SK-N-SH (cell line): ENCODE measurements around the gene NMNAT1. TPM values are rescaled to one million over a fixed set of nuclear protein-coding genes. Genes with fewer than 3 reads are reported as not detected.

ENCODE experiments used
- CTCF ChIA-PET: fragments of 300-600, 350-600 bp; formaldehyde crosslinking; extraction: SDS; loops from one replicate; lab custom pipeline; 2021; lab: Yijun Ruan, JAX
- POLR2A ChIA-PET: fragments of 350-600 bp; sonication (Branson Sonifier 250); formaldehyde crosslinking; extraction: SDS; loops from one replicate; lab custom pipeline; 2020; ENCODE audit warnings: antibody characterized with exemption, inconsistent platforms; lab: Yijun Ruan, JAX
- DNase-seq: peaks from one replicate; pipeline ENCODE4 v3.0.0; 2012
- H2AFZ ChIP-seq: fragments of 200-600 bp; sonication (generic); 2 replicates; pipeline ENCODE4 v1.8.1; 2016; ENCODE audit warnings: antibody characterized with exemption, mild to moderate bottlenecking, low read depth
- H3F3A ChIP-seq: fragments of 200-600 bp; sonication (generic); replicated peaks from 2 replicates; pipeline ENCODE3; 2016; ENCODE audit warnings: antibody characterized with exemption, mild to moderate bottlenecking; ENCODE audit not compliant: insufficient read depth
- H3K27ac ChIP-seq, 2 experiments: fragments of 200-500 bp in 1 of 2; fragments of 200-600 bp in 1 of 2; sonication (Bioruptor generic) in 1 of 2; sonication (generic), shearing (Covaris generic) in 1 of 2; 2 replicates each; pipeline versions ENCODE4 v1.5.1 to v1.6.1; 2014 to 2016; ENCODE audit warnings: low read depth in 2 of 2, inconsistent platforms in 1 of 2, low read length in 1 of 2, mild to moderate bottlenecking in 1 of 2, mixed read lengths in 1 of 2
- H3K27me3 ChIP-seq: fragments of 200-600 bp; sonication (generic), shearing (Covaris generic); 2 replicates; pipeline ENCODE4 v1.6.1; 2016; ENCODE audit warnings: mixed run types; ENCODE audit not compliant: insufficient read depth
- H3K36me3 ChIP-seq, 2 experiments: fragments of 200-500 bp in 1 of 2; fragments of 200-600 bp in 1 of 2; sonication (Bioruptor generic) in 1 of 2; sonication (generic) in 1 of 2; replicated peaks in 1 of 2; 2 replicates each; pipeline versions ENCODE3 to v1.5.1; 2014 to 2016; ENCODE audit warnings: low read length in 1 of 2, mild to moderate bottlenecking in 1 of 2; ENCODE audit not compliant: insufficient read depth in 2 of 2, control insufficient read depth in 1 of 2
- H3K4me1 ChIP-seq, 2 experiments: fragments of 200-500 bp in 1 of 2; fragments of 200-600 bp in 1 of 2; sonication (Bioruptor generic) in 1 of 2; sonication (generic), shearing (Covaris generic) in 1 of 2; 2 replicates each; pipeline versions ENCODE4 v1.5.1 to v1.6.1; 2014 to 2016; ENCODE audit warnings: low read depth in 1 of 2, low read length in 1 of 2, mixed run types in 1 of 2; ENCODE audit not compliant: insufficient read depth in 2 of 2, control insufficient read depth in 1 of 2
- H3K4me2 ChIP-seq: fragments of 200-600 bp; sonication (generic), shearing (Covaris generic); 2 replicates; pipeline ENCODE4 v1.6.1; 2017; ENCODE audit warnings: mixed run types
- H3K4me3 ChIP-seq, 2 experiments: fragments of 200-500 bp in 1 of 2; fragments of 200-600 bp in 1 of 2; sonication (Bioruptor generic) in 1 of 2; sonication (generic), shearing (Covaris generic) in 1 of 2; 2 replicates each; pipeline versions ENCODE4 v1.5.1 to v1.8.1; 2014 to 2016; ENCODE audit warnings: low read depth in 2 of 2, inconsistent platforms in 1 of 2, low read length in 1 of 2, mild to moderate bottlenecking in 1 of 2, mixed read lengths in 1 of 2, moderate library complexity in 1 of 2
- H3K79me2 ChIP-seq: fragments of 200-600 bp; sonication (generic); 2 replicates; pipeline ENCODE4 v1.8.1; 2017; ENCODE audit warnings: mild to moderate bottlenecking; ENCODE audit not compliant: insufficient read depth
- H3K9ac ChIP-seq: fragments of 200-600 bp; sonication (generic); 2 replicates; pipeline ENCODE4 v1.6.1; 2017; ENCODE audit warnings: mixed run types
- H3K9me2 ChIP-seq: fragments of 200-600 bp; sonication (generic); 2 replicates; pipeline ENCODE4 v1.6.1; 2017; ENCODE audit warnings: mixed run types
- H3K9me3 ChIP-seq: fragments of 200-600 bp; sonication (generic); 2 replicates; pipeline ENCODE4 v1.6.1; 2017; ENCODE audit warnings: mixed run types, mild to moderate bottlenecking, moderate library complexity
- H4K20me1 ChIP-seq: fragments of 200-600 bp; sonication (generic); 2 replicates; pipeline ENCODE4 v1.6.1; 2017; ENCODE audit warnings: mild to moderate bottlenecking, mixed run types; ENCODE audit not compliant: insufficient read depth
- EP300 ChIP-seq, 2 experiments: IDR thresholded peaks; 2 replicates each; pipeline versions ENCODE4 v1.4.0 to v1.6.1; 2012; ENCODE audit warnings: borderline replicate concordance in 1 of 2, low read depth in 1 of 2, low read length in 1 of 2
- FOSL2 ChIP-seq: IDR thresholded peaks from 2 replicates; pipeline ENCODE4 v1.4.0; 2012; ENCODE audit warnings: low read depth, mild to moderate bottlenecking, moderate library complexity, borderline replicate concordance
- FOXJ3 ChIP-seq: sonication (generic); formaldehyde crosslinking; IDR thresholded peaks from 2 replicates; pipeline ENCODE4 v1.5.1; 2020; ENCODE audit warnings: mild to moderate bottlenecking, missing genetic modification reagents
- FOXM1 ChIP-seq: IDR thresholded peaks from 2 replicates; pipeline ENCODE4 v1.4.0; 2012; ENCODE audit warnings: low read depth, mild to moderate bottlenecking
- GABPA ChIP-seq: IDR thresholded peaks from 2 replicates; pipeline ENCODE4 v1.4.0; 2012; ENCODE audit warnings: low read depth, mild to moderate bottlenecking
- JUND ChIP-seq: IDR thresholded peaks from 2 replicates; pipeline ENCODE4 v1.4.0; 2012
- MXI1 ChIP-seq: IDR thresholded peaks from 2 replicates; pipeline ENCODE4 v1.6.1; 2012; ENCODE audit warnings: mild to moderate bottlenecking, low read depth, low read length, improper control_type of control experiment
- NFIC ChIP-seq: IDR thresholded peaks from 2 replicates; pipeline ENCODE4 v1.4.0; 2012; ENCODE audit warnings: borderline replicate concordance
- NRF1 ChIP-seq: IDR thresholded peaks from 2 replicates; pipeline ENCODE4 v1.6.1; 2012; ENCODE audit warnings: low read depth, mild to moderate bottlenecking, low read length
- RAD21 ChIP-seq: IDR thresholded peaks from 2 replicates; pipeline ENCODE4 v1.6.1; 2012; ENCODE audit warnings: mild to moderate bottlenecking, low read length
- RFX5 ChIP-seq: IDR thresholded peaks from 2 replicates; pipeline ENCODE4 v1.6.1; 2012; ENCODE audit warnings: mild to moderate bottlenecking, improper control_type of control experiment, low read length
- SMC3 ChIP-seq: IDR thresholded peaks from 2 replicates; pipeline ENCODE4 v1.6.1; 2012; ENCODE audit warnings: low read depth, low read length, improper control_type of control experiment
- TAF1 ChIP-seq: IDR thresholded peaks from 2 replicates; pipeline ENCODE4 v1.6.1; 2012; ENCODE audit warnings: low read depth, mild to moderate bottlenecking, low read length, moderate library complexity, borderline replicate concordance
- TCF12 ChIP-seq: IDR thresholded peaks from 2 replicates; pipeline ENCODE4 v1.4.0; 2012
- YY1 ChIP-seq: IDR thresholded peaks from 2 replicates; pipeline ENCODE4 v1.4.0; 2012; ENCODE audit warnings: low read depth, mild to moderate bottlenecking
- WGBS: methylation state at CpG from one replicate; pipeline ENCODE4 v1.1.6; 2017; ENCODE audit warnings: low lambda C conversion rate; 5-methylcytosine and 5-hydroxymethylcytosine counted together
- polyA plus RNA-seq, 3 experiments: library from polyadenylated mRNA; depleted of rRNA; stranded (reverse); fragments of >200 nt; gene quantifications; 2 replicates each; pipeline ENCODE4 v1.2.3, GENCODE V29; 2012
- TF ChIP-seq, protein P1 (sequence below): fragments of 150-350 bp; IDR thresholded peaks from 2 replicates; pipeline ENCODE4 v1.6.1; 2016; ENCODE audit warnings: mild to moderate bottlenecking, low read depth, low read length
- TF ChIP-seq, protein P2 (sequence below): IDR thresholded peaks from 2 replicates; pipeline ENCODE4 v1.4.0; 2012; ENCODE audit warnings: low read depth, borderline replicate concordance
- TF ChIP-seq, protein P3 (sequence below): IDR thresholded peaks from 2 replicates; pipeline ENCODE4 v1.4.0; 2012; ENCODE audit warnings: low read depth
- TF ChIP-seq, protein P4 (sequence below): IDR thresholded peaks from 2 replicates; pipeline ENCODE4; 2012
- TF ChIP-seq, protein P5 (sequence below): IDR thresholded peaks from 2 replicates; pipeline ENCODE4 v1.4.0; 2012; ENCODE audit warnings: low read depth, borderline replicate concordance

Gene NMNAT1
- polyA plus RNA-seq, 1 of the 3 experiments (the other 2 are of a cell fraction): 7.0 TPM

DNA sequence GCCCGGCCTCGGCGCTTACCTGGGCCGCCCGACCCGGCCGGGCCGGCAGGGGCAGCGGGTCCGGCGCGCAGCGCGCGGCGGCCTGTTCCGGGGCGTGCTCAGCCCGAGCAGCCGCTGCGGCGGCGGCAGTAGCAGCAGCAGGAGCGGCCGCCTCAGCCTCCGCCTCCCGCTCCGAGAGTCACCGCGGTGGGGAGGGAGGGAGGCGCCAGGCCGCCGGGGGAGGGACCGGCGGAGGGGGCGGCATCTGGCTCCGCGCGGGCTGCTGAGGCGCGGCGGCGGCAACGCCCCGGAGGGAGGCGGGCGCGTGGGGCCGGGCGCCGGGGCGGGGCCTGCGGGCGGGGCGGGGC, 33.2 kb upstream of the NMNAT1 start, which contains the start of gene CTNNBIP1:
Gene CTNNBIP1 (minus strand): TSS at position 194 of the 347 bp plus-strand sequence. CDS start 38,205 bp downstream, outside the sequence.
- Histone ChIP-seq H3K9me3 (no peaks in the 10 kb centered on the region), H3K4me3 (peak within 1 kb of the TSS; percentile 71 to 97), H3K79me2 (peaks cover 31% of the 10 kb centered on the region), H3K36me3 (no peaks in the 10 kb centered on the region), H3F3A (peaks cover 12% of the 10 kb centered on the region), H4K20me1 (0 out of 2 replicates have a peak, but pooled peaks cover 2% of the 10 kb centered on the region), H3K4me1 (peaks cover 4 to 10% of the 10 kb centered on the region in 2 experiments; a peak in 2 of 4 replicates), H3K27me3 (no peaks in the 10 kb centered on the region), H3K9me2 (no peaks in the 10 kb centered on the region), H2AFZ (peak within 1 kb of the TSS; percentile 93), H3K9ac (peak within 1 kb of the TSS; percentile 87)
- ChIA-PET CTCF (no interaction called here), POLR2A (interaction anchor here (1.2 kb wide), 1 partner anchor 12 kb away, joined by 3 read pairs; no protein-coding TSS in a partner anchor)
- no peak for DNase-seq
- WGBS: 0% methylated on average over 3 of the region's 55 CpGs
- peak; percentile 69 for TF ChIP-seq TAF1
- TF ChIP-seq, protein P1, sequence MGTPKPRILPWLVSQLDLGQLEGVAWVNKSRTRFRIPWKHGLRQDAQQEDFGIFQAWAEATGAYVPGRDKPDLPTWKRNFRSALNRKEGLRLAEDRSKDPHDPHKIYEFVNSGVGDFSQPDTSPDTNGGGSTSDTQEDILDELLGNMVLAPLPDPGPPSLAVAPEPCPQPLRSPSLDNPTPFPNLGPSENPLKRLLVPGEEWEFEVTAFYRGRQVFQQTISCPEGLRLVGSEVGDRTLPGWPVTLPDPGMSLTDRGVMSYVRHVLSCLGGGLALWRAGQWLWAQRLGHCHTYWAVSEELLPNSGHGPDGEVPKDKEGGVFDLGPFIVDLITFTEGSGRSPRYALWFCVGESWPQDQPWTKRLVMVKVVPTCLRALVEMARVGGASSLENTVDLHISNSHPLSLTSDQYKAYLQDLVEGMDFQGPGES: no peak
- no peak for TF ChIP-seq FOSL2
- TF ChIP-seq, all 33 proteins: peak for 1
- H3K27ac ChIP-seq: peak within 1 kb of the TSS; percentile 85 to 88
- peak within 1 kb of the TSS; percentile 97 for H3K4me2 ChIP-seq

DNA sequence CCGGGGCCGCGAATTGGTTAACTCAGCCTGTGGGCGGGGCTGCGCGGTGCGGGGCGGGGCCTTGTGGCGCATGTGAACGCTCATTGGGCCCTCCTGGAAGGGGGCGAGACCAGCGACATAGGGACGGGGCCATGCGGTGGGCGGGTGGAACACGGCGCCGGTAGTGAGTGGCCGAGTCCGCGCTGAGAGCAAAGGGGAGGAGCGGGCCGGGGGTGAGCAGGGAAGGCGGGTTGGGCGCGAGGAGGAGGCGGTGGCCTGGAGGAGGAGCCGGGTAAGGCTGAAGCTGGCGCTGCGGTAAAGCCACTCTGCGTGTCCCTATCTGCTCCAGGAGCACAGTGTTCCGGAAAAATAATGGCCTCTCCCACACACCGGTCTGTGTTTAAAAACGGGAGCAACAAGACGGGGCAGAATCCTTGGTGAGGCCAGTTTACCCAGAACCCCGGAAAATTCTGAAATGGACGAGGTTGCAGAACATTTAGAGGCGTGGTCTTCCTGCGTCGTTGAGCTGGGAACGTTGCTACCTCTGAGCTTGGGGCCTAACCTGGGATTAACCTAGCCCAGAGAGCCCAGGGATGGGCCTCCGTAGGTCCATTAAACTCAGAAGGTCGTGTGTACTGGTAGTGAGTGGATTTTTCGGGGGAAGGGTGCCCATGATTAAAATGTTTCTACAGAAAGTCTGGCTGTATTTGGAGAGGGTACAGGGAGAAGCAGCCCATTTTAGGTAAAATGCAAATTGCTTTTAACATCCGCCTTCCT, 32.7 kb upstream of the NMNAT1 start:
- POLR2A ChIA-PET: interaction anchor here (0.6 to 1.2 kb wide), 5 partner anchors 8 to 299 kb away, joined by 3 to 5 read pairs (median 3); partner anchors contain the start of genes KIF1B, LZIC, NMNAT1 and UBE4B
- CTCF ChIA-PET: no interaction called here
- TF ChIP-seq, protein P2, sequence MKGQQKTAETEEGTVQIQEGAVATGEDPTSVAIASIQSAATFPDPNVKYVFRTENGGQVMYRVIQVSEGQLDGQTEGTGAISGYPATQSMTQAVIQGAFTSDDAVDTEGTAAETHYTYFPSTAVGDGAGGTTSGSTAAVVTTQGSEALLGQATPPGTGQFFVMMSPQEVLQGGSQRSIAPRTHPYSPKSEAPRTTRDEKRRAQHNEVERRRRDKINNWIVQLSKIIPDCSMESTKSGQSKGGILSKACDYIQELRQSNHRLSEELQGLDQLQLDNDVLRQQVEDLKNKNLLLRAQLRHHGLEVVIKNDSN: no peak
- TF ChIP-seq FOXM1 (no peak), GABPA (no peak), SMC3 (no peak), RFX5 (no peak), MXI1 (peak; percentile 83), FOXJ3 (no peak), TAF1 (peak; percentile 58), FOSL2 (no peak), YY1 (no peak), TCF12 (no peak), NFIC (no peak), NRF1 (peak; percentile 66), JUND (no peak), EP300 (IDR thresholded peaks at IDR 0.05; ENCODE audit: borderline replicate concordance in 1 of 2, low read depth in 1 of 2, low read length in 1 of 2) (no peak), RAD21 (no peak)
- TF ChIP-seq, protein P1: no peak
- TF ChIP-seq, protein P3, sequence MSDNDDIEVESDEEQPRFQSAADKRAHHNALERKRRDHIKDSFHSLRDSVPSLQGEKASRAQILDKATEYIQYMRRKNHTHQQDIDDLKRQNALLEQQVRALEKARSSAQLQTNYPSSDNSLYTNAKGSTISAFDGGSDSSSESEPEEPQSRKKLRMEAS: peak; percentile 55; the same call in 1 of the 2 replicates
- TF ChIP-seq, protein P4, sequence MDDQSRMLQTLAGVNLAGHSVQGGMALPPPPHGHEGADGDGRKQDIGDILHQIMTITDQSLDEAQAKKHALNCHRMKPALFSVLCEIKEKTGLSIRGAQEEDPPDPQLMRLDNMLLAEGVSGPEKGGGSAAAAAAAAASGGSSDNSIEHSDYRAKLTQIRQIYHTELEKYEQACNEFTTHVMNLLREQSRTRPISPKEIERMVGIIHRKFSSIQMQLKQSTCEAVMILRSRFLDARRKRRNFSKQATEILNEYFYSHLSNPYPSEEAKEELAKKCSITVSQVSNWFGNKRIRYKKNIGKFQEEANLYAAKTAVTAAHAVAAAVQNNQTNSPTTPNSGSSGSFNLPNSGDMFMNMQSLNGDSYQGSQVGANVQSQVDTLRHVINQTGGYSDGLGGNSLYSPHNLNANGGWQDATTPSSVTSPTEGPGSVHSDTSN: no peak
- TF ChIP-seq, protein P5, sequence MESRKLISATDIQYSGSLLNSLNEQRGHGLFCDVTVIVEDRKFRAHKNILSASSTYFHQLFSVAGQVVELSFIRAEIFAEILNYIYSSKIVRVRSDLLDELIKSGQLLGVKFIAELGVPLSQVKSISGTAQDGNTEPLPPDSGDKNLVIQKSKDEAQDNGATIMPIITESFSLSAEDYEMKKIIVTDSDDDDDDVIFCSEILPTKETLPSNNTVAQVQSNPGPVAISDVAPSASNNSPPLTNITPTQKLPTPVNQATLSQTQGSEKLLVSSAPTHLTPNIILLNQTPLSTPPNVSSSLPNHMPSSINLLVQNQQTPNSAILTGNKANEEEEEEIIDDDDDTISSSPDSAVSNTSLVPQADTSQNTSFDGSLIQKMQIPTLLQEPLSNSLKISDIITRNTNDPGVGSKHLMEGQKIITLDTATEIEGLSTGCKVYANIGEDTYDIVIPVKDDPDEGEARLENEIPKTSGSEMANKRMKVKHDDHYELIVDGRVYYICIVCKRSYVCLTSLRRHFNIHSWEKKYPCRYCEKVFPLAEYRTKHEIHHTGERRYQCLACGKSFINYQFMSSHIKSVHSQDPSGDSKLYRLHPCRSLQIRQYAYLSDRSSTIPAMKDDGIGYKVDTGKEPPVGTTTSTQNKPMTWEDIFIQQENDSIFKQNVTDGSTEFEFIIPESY: no peak

More for the DNA sequence above, 32.7 kb upstream of the NMNAT1 start:
- Histone ChIP-seq H3K4me2 (peak overlapping the region; percentile 92), H4K20me1 (0 out of 2 replicates have a peak, but pooled peaks cover 2% of the 10 kb centered on the region), H3K36me3 (no peaks in the 10 kb centered on the region), H2AFZ (peak overlapping the region; percentile 93), H3K79me2 (peaks cover 30% of the 10 kb centered on the region), H3K4me3 (peak overlapping the region; percentile 62 to 66), H3K9me2 (no peaks in the 10 kb centered on the region), H3K27ac (peak overlapping the region; percentile 85 to 88), H3K27me3 (no peaks in the 10 kb centered on the region), H3F3A (peaks cover 12% of the 10 kb centered on the region), H3K9me3 (no peaks in the 10 kb centered on the region), H3K9ac (peak overlapping the region; percentile 77), H3K4me1 (peaks cover 4 to 10% of the 10 kb centered on the region in 2 experiments; a peak in 2 of 4 replicates)
- WGBS: under 1% methylated on average over 32 of the region's 45 CpGs
- DNase-seq: peak; percentile 99
